ENCODE measurements around the gene SPRR1B.
"Not testable (repeated sequence)": the region's sequence is repeated elsewhere in the genome, so short reads cannot be mapped to it uniquely, and the experiment has no call there.

The SPRR1B gene

DNA sequence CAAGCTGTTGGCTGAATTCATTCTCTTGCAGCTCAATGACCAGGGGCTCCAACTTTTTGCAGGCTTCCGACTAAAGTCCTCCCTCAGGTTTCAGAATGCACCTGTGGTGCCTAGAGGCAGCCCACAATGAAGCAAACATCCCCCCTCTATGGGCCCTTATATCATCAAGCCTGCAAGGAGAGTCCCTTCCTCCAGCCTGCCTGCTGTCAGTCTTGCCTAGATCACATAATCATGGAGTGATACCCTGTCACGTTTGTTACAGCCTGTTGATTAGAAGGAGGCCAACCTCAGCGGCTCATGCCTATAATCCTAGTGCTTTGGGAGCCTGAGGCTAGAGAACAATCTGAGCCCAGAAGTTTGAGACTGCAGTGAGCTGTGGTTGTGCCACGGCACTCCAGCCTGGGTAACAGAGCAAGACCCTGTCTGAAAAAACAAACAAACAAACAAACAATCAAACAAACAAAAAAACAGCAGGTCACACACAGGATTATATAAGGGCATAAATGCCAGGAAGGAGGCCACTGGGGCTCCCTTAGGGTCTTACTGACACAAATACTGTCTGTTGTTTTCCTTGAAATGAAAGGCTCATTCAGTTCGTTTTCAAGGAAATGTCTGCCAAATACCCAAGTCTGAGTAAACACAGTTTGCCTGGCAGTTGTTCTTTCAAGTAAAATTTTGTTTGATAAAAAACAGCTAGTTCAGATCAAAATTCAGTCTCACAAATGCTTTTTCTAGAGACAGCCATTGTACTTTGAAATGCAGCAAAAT lies 34.2 kb upstream of the SPRR1B start:
- DNase-seq (ENCODE audit: extremely low read depth, low read depth) = no peak
- TF ChIP-seq, protein P1, sequence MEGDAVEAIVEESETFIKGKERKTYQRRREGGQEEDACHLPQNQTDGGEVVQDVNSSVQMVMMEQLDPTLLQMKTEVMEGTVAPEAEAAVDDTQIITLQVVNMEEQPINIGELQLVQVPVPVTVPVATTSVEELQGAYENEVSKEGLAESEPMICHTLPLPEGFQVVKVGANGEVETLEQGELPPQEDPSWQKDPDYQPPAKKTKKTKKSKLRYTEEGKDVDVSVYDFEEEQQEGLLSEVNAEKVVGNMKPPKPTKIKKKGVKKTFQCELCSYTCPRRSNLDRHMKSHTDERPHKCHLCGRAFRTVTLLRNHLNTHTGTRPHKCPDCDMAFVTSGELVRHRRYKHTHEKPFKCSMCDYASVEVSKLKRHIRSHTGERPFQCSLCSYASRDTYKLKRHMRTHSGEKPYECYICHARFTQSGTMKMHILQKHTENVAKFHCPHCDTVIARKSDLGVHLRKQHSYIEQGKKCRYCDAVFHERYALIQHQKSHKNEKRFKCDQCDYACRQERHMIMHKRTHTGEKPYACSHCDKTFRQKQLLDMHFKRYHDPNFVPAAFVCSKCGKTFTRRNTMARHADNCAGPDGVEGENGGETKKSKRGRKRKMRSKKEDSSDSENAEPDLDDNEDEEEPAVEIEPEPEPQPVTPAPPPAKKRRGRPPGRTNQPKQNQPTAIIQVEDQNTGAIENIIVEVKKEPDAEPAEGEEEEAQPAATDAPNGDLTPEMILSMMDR (IDR thresholded peaks at IDR 0.05; ENCODE audit: low read depth, low read length) = no peak

DNA sequence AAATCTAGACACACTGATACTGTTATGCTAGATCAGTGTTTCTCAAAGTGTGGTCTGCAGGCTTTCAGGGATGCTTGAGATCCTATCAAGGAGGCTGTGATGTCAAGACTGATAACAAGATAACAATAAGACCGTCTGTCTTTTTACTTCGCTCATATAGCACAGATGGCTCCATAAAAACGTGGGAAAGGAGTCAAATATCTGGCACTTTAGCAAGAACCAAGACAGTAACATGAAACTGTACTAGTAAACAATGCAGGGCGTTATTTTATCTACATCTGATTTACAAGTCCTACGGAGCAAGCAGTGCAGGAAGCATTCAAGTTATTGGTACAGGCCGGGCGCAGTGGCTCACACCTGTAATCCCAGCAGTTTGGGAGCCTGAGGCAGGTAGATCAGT lies 33.1 kb upstream of the SPRR1B start:
- no peak for DNase-seq (ENCODE audit: extremely low read depth, low read depth)
- TF ChIP-seq, protein P1 (IDR thresholded peaks at IDR 0.05; ENCODE audit: low read depth, low read length) = no peak

DNA sequence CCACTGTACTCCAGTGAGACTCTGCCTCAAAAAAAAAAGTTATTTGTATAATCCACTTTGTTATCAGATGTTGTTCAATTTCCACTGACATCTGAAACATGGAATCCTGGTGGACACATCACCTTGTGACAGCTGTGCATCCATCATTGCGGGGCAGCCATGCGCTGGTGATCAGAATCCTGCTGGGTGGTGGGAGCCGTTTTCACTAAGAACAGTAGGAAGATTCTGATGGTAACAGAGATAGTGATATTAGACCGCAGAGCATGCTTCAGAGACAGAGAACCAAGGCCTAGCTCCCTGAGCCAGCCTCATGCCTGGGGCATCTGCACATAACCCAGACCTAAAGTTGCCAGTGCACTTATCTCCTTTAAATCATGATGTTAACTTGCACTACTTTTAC lies 32.5 kb upstream of the SPRR1B start:
- TF ChIP-seq, protein P1 (IDR thresholded peaks at IDR 0.05; ENCODE audit: low read depth, low read length) = no peak
- no peak for DNase-seq (ENCODE audit: extremely low read depth, low read depth)

DNA sequence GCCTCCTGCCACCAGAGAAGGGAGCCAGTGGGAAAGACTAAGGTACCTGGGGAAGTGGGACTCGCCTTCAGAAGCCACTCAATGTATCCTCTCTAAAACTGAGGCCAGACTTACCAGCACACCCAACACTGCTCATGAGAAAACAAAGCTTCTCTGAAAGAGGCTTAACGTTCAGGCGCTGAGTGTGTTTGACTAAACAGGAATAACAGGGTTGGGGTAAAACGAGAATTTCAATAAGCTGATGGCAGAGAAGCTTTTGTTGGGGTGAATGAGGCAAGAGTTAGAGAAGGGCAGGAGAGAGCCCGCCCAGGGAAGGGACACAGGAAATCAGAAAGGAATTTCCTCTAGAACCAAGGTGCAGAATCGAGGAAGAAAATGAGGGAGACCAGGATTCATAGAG lies 31.2 kb upstream of the SPRR1B start:
- TF ChIP-seq, protein P1 (IDR thresholded peaks at IDR 0.05; ENCODE audit: low read depth, low read length) = no peak
- DNase-seq (ENCODE audit: extremely low read depth, low read depth) = no peak

DNA sequence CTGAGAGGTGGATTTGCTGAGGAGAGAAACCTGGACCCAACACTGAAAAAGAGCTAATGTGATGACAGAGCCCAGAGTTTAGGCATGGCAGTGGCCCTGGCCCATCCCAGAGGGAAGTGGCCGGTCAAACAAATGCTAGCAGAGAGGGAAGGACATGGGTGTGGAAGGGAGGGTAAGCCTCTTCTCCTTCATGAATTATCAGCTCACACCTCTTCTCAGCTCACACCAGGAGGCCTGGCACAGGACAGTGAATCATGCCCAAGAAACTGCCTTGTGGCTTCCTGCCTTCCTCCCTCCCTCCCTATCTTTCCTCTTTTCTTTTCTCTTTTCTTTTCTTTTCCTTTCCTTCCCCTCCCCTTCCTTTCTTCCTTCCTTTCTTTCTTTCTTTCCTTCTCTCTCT lies 30.7 kb upstream of the SPRR1B start:
- TF ChIP-seq, protein P1 (IDR thresholded peaks at IDR 0.05; ENCODE audit: low read depth, low read length) = no peak
- no peak for DNase-seq (ENCODE audit: extremely low read depth, low read depth)

DNA sequence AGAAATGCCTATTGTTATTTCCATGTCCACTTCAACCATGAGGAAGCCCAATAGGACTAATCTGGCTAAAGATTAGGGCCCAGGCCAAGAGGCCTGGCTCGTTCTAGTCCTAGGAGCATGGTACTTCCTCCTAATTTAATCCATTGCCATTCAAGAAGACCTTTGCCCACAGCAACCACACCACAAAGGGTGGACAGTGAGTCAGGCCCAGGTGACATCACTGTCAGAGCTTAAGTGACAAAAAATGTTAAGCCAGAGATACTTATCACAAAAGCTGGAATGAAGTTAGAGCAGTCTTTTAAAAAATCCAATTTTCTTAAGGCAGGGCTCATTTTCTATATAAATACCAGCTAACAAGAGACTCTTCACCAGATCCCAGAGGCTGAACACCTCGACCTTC lies 29.6 kb upstream of the SPRR1B start, which contains the start of gene SPRR3:
SPRR3 (plus strand) TSS at position 368 of the 400 bp plus-strand sequence. CDS start 1,272 bp downstream, outside the sequence.
- TF ChIP-seq, protein P1 (IDR thresholded peaks at IDR 0.05; ENCODE audit: low read depth, low read length) = no peak
- no peak for DNase-seq (ENCODE audit: extremely low read depth, low read depth)

DNA sequence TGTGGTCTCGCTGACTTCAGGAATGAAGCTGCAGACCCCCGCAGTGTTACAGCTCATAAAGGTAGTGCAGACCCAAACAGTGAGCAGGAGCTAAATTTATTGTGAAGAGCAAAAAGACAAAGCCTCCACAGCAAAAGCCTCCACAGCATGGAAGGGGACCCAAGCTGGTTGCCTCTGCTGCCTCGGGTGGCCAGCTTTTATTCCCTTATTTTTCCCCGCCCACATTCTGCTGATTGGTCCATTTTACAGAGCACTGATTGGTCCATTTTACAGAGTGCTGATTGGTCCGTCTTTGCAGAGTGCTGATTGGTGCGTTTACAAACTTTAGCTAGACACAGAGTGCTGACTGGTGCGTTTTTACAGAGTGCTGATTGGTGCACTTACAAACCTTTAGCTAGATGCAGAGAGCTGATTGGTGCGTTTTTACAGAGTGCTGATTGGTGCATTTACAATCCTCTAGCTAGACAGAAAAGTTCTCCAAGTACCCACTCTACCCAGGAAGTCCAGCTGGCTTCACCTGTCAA lies 19.7 kb upstream of the SPRR1B start:
- not testable (repeated sequence) for DNase-seq (ENCODE audit: extremely low read depth, low read depth)

DNA sequence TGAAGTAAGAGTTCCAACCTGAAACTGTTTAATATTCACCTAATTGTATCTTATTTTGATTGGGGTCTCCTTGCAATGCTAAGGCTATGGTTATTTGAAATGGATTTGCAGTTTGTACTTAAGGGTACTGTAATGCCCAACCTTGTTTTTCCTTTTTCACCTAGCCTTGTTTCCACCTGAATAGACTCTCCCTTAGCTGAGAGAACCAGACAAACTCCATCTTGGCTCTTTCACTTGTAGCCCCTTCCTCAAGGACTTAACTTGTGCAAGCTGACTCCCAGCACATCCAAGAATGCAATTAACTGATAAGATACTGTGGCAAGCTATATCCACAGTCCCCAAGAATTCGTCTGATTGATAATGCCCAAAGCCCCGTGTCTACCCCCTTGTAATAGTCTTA lies 9.2 kb upstream of the SPRR1B start:
- DNase-seq (ENCODE audit: extremely low read depth, low read depth) = not testable (repeated sequence)

DNA sequence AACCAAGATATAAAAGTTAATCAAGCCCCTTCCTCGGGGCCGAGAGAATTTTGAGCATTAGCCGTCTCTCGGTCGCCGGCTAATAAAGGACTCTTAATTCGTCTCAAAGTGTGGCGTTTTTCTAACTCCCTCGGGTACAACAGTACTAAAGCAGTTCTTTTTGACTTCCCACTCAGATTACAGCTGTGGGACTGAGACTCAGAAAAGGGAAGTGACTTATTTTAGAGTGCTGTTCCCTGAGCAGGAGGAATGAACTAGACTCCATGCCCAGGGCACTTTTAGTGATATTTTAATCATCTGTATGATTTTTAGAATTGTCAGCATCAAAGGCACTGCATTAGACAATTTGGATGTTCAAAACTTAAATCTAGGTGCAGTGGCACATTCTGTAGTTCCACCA lies 8.7 kb upstream of the SPRR1B start:
- not testable (repeated sequence) for DNase-seq (ENCODE audit: extremely low read depth, low read depth)
